ENCODE results near the gene GRPEL1. TPM values are rescaled to one million over a fixed set of nuclear protein-coding genes. Genes with fewer than 3 reads are reported as not detected.
"Not testable (repeated sequence)": the region's sequence is repeated elsewhere in the genome, so short reads cannot be mapped to it uniquely, and the experiment has no call there.

Gene GRPEL1
- total RNA-seq, 1 experiment from 2014 or later = 80.1 TPM

DNA sequence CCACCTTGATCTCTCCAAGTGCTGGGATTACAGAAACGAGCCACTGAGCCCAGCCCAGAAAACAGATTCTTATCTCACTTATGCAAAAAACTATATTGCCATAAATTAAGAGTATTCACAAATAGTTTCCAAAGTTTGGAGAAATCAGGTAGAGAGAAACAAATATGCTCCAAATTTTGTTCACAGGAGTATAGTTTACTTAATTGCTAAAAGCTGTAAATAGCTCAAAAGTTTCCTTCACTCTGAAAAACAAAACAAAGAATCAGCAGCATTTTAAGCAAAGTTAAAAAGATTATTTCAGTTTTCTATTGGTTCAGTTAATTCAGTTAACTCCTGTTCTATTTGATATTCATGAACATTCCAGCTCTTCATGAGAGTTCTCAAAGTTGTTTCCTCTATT lies 18.5 kb upstream of the GRPEL1 start:
- no peak overlapping the region for H2AFZ ChIP-seq (ENCODE audit: low read depth, low read length, poor library complexity, severe bottlenecking)
- H3K4me1 ChIP-seq (ENCODE audit: control insufficient read depth in 1 of 2, insufficient read depth in 2 of 2, low read length in 2 of 2) = peaks cover 0 to 12% of the 10 kb centered on the region in 2 experiments; a peak in 2 of 4 replicates
- DNase-seq (ENCODE audit: low read depth, low spot score) (no peak), ATAC-seq (no peak)
- POLR2A ChIA-PET = no interaction called here
- no peaks in the 10 kb centered on the region for H3K79me2 ChIP-seq (ENCODE audit: insufficient read depth, low read length)
- CTCF ChIA-PET = interaction anchor here (1.2 to 1.5 kb wide), 2 partner anchors 16 kb away, joined by 3 to 9 read pairs; no protein-coding TSS in a partner anchor
- H3K9ac ChIP-seq (ENCODE audit: low read length) = no peak overlapping the region
- H3K27ac ChIP-seq (ENCODE audit: low read depth, low read length) = no peak overlapping the region
- BruUV-seq (replicated peaks) = no TSS peak
- peaks cover 15% of the 10 kb centered on the region; the same call in 1 of the 2 replicates for H3K27me3 ChIP-seq (ENCODE audit: insufficient read depth, low read length)
- no peaks in the 10 kb centered on the region for H3K9me2 ChIP-seq (ENCODE audit: insufficient read depth)
- H3K4me3 ChIP-seq (replicated peaks in 1 of 2; ENCODE audit: low read depth in 1 of 2, low read length in 2 of 2) = no peak overlapping the region
- no peaks in the 10 kb centered on the region for H3K36me3 ChIP-seq (ENCODE audit: control insufficient read depth in 1 of 2, insufficient read depth in 2 of 2, low read length in 2 of 2)
- no peaks in the 10 kb centered on the region for H4K20me1 ChIP-seq (ENCODE audit: insufficient read depth)
- TF ChIP-seq ZNF274 (IDR thresholded peaks at IDR 0.05; ENCODE audit: low read depth, low read length) (no peak), JUND (IDR thresholded peaks at IDR 0.05) (no peak), POLR2AphosphoS5 (IDR thresholded peaks at IDR 0.05; ENCODE audit: low read depth, low read length) (no peak), SIN3A (IDR thresholded peaks at IDR 0.05; ENCODE audit: low read depth) (no peak), FOSL1 (IDR thresholded peaks at IDR 0.05; ENCODE audit: low read depth) (no peak), CBX3 (IDR thresholded peaks at IDR 0.05; ENCODE audit: low read depth) (no peak), CTCF (IDR thresholded peaks at IDR 0.05 in 2 of 3, conservative IDR thresholded peaks at IDR 0.05 in 1 of 3; ENCODE audit: borderline replicate concordance in 1 of 3, insufficient read depth in 1 of 3, low read depth in 2 of 3, low read length in 2 of 3) (no peak), ATF3 (IDR thresholded peaks at IDR 0.05) (no peak), EZH2 (IDR thresholded peaks at IDR 0.05) (no peak), ELF1 (IDR thresholded peaks at IDR 0.05; ENCODE audit: borderline replicate concordance, low read depth) (no peak), ZFX (IDR thresholded peaks at IDR 0.05) (no peak)
- TF ChIP-seq, protein P1, sequence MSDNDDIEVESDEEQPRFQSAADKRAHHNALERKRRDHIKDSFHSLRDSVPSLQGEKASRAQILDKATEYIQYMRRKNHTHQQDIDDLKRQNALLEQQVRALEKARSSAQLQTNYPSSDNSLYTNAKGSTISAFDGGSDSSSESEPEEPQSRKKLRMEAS (IDR thresholded peaks at IDR 0.05) = no peak
- TF ChIP-seq, protein P2, sequence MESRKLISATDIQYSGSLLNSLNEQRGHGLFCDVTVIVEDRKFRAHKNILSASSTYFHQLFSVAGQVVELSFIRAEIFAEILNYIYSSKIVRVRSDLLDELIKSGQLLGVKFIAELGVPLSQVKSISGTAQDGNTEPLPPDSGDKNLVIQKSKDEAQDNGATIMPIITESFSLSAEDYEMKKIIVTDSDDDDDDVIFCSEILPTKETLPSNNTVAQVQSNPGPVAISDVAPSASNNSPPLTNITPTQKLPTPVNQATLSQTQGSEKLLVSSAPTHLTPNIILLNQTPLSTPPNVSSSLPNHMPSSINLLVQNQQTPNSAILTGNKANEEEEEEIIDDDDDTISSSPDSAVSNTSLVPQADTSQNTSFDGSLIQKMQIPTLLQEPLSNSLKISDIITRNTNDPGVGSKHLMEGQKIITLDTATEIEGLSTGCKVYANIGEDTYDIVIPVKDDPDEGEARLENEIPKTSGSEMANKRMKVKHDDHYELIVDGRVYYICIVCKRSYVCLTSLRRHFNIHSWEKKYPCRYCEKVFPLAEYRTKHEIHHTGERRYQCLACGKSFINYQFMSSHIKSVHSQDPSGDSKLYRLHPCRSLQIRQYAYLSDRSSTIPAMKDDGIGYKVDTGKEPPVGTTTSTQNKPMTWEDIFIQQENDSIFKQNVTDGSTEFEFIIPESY (IDR thresholded peaks at IDR 0.05; ENCODE audit: extremely low read depth, insufficient replicate concordance, low read length) = no peak
- no peak overlapping the region for H3K4me2 ChIP-seq (ENCODE audit: low read length)
- intact Hi-C loops (cut with micrococcal nuclease) = loop anchor here (10.0 kb wide), 1 partner anchor 208 kb away; no protein-coding TSS in a partner anchor
- RAD21 ChIA-PET (ENCODE audit: low non-redundant PET in 1 of 2, low total read pairs in 2 of 2, uncharacterized antibody in 2 of 2, unreplicated experiment in 2 of 2) = interaction anchor here in 1 of 2 experiments (0.6 kb wide), 1 partner anchor 371 kb away, joined by 4 read pairs; no protein-coding TSS in a partner anchor
- no peaks in the 10 kb centered on the region for H3K9me3 ChIP-seq (ENCODE audit: control insufficient read depth in 1 of 2, insufficient read depth in 1 of 2, low read depth in 1 of 2, low read length in 2 of 2)

DNA sequence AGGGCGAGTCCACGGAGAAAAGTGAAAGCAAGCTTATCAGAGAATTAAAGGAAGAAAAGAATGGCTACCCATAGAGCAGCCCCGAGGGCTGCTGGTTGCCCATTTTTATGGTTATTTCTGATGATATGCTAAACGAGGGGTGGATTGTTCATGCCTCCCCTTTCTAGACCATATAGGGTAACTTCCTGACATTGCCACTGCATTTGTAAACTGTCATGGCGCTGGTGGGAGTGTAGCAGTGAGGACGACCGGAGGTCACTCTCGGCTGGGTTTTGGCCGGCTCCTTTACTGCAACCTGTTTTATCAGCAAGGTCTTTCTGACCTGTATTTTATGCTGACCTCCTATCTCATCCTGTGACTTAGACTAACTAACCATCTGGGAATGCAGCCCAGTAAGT lies 16.7 kb upstream of the GRPEL1 start:
- ATAC-seq; H3K4me3 ChIP-seq (replicated peaks in 1 of 2; ENCODE audit: low read depth in 1 of 2, low read length in 2 of 2); H3K9me3 ChIP-seq (ENCODE audit: control insufficient read depth in 1 of 2, insufficient read depth in 1 of 2, low read depth in 1 of 2, low read length in 2 of 2); H3K9me2 ChIP-seq (ENCODE audit: insufficient read depth); DNase-seq (ENCODE audit: low read depth, low spot score); RAD21 ChIA-PET (ENCODE audit: low non-redundant PET in 1 of 2, low total read pairs in 2 of 2, uncharacterized antibody in 2 of 2, unreplicated experiment in 2 of 2); H3K36me3 ChIP-seq (ENCODE audit: control insufficient read depth in 1 of 2, insufficient read depth in 2 of 2, low read length in 2 of 2); POLR2A ChIA-PET; H2AFZ ChIP-seq (ENCODE audit: low read depth, low read length, poor library complexity, severe bottlenecking); BruUV-seq (replicated peaks); H3K4me2 ChIP-seq (ENCODE audit: low read length); H3K27ac ChIP-seq (ENCODE audit: low read depth, low read length); H3K79me2 ChIP-seq (ENCODE audit: insufficient read depth, low read length); H4K20me1 ChIP-seq (ENCODE audit: insufficient read depth); H3K9ac ChIP-seq (ENCODE audit: low read length): not testable (repeated sequence)
- CTCF ChIA-PET = interaction anchor here (1.5 kb wide), 1 partner anchor 10 kb away, joined by 3 read pairs; no protein-coding TSS in a partner anchor
- H3K27me3 ChIP-seq (ENCODE audit: insufficient read depth, low read length) = peaks cover 15% of the 10 kb centered on the region; the same call in 1 of the 2 replicates
- intact Hi-C loops (cut with micrococcal nuclease) = loop anchor here (10.0 kb wide), 1 partner anchor 210 kb away; no protein-coding TSS in a partner anchor
- peaks cover 0 to 12% of the 10 kb centered on the region in 2 experiments; a peak in 2 of 4 replicates for H3K4me1 ChIP-seq (ENCODE audit: control insufficient read depth in 1 of 2, insufficient read depth in 2 of 2, low read length in 2 of 2)

Data from HCT116 (cell line).